ENCODE data around the gene CFD.
"Not testable (repeated sequence)": the region's sequence is repeated elsewhere in the genome, so short reads cannot be mapped to it uniquely, and the experiment has no call there.

The CFD gene

DNA sequence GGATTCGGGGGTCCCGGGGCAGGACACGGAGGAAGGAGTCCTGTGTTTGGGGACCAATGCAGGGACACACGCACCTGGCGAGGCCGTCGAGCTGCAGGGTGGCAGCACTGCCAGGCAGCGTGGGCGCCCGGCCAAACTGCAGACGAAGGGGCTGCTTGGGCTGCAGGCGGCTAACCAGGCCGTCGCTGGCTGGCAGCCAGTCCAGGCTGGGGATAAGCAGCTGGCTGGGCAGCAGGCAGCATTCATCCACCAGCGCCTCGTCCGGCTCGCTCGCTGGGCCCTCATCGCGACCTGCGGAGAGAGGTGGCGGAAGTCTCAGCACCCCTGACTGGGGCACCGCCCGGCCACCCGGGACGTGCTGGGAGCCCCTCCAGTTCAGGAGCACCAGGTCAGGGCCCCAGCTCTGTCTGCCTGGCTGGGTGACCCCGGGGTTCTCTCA, 11.5 kb downstream of the CFD start:
- no peak for DNase-seq (ENCODE audit: extremely low read depth in 1 of 2, low read depth in 1 of 2)

DNA sequence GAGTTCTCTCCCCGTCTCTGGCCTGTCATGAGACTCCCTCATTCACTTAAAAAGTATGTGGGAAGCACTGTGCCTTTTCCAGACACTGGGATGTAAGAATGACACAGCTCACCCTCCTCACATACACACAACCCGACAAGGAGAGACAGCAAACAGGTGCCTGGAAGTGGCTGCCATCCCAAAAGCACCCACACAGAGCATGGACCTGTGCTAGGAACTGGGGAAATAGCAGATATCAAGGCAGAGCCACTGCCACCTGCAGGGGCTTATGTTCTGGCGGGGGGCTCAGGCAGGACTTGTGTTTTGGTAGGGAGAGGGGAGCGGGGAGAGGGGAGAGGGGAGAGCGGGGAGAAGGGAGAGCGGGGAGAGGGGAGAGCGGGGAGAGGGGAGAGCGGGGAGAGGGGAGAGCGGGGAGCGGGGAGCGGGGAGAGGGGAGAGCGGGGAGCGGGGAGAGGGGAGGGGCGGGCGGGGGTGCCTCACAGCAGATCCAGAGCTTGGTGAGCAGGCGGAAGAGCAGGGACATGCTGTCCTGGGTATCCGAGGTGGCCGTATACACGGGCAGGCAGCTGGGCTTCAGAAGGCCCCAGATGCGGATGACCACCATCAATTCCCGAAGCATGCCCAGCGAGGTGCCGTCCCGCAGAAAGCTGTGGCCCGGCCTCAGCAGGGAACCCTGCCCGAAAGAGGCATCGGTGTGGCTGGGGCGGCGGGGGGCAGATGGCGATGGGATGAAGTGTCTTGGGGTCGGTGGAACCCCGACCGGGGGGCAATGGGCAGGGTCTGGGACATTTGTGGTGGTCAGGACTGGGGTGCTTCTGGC, 12.2 kb downstream of the CFD start:
- DNase-seq (ENCODE audit: extremely low read depth in 1 of 2, low read depth in 1 of 2) = peak in 1 of 2 donors; percentile 10

- peak in 1 of 2 donors; percentile 88 for DNase-seq (ENCODE audit: extremely low read depth in 1 of 2, low read depth in 1 of 2)
Observed at GRCh38 chr19:872266-872951, 12.9 kb downstream of the CFD start.

GRCh38 chr19:873084-873483, 13.6 kb downstream of the CFD start:
- peak; percentile 43 to 73 for DNase-seq (ENCODE audit: extremely low read depth in 1 of 2, low read depth in 1 of 2)

- no peak for DNase-seq (ENCODE audit: extremely low read depth in 1 of 2, low read depth in 1 of 2)
Observed at GRCh38 chr19:873561-874041, 14.1 kb downstream of the CFD start.

- DNase-seq (ENCODE audit: extremely low read depth in 1 of 2, low read depth in 1 of 2) = no peak
Observed at GRCh38 chr19:875265-875879, 15.9 kb downstream of the CFD start.

DNA sequence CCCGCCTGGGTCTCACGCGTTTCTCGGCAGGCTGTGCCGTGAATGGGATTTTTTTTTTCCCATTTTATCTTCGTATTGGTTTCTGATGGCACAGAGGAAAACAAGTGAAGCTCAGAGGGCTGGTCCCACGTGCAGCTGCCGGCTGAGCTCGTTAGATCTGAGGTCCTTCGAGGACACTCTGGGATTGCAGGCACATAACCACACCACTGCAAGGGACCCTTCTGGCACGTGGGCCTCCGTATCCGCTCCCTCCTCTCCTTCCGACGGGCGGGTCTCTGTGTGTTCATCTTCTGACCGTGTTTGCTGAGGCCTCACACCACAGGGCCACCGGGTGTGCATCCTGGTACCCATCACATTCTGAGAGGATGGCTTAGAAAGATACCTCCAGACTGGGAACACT, 16.6 kb downstream of the CFD start:
- no peak for DNase-seq (ENCODE audit: extremely low read depth in 1 of 2, low read depth in 1 of 2)

GRCh38 chr19:876780-877314, 17.4 kb downstream of the CFD start:
- DNase-seq (ENCODE audit: extremely low read depth in 1 of 2, low read depth in 1 of 2) = no peak

DNA sequence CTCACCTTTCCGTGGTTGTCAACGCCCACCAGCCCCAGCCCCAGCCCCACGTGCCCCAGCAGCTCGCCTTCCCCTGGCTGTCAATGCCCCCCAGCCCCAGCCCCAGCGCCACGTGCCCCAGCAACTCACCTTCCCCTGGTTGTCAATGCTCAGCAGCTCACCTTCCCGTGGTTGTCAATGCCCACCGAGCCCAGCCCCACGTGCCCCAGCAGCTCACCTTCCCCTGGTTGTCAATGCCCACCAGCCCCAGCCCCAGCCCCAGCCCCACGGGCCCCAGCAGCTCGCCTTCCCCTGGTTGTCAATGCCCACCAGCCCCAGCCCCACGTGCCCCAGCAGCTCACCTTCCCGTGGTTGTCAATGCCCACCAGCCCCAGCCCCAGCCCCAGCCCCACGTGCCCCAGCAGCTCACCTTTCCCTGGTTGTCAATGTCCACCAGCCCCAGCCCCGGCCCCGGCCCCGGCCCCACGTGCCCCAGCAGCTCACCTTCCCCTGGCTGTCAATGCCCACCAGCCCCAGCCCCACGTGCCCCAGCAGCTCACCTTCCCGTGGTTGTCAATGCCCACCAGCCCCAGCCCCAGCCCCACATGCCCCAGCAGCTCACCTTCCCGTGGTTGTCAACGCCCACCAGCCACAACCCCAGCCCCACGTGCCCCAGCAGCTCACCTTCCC, 18.7 kb downstream of the CFD start:
- DNase-seq (ENCODE audit: extremely low read depth in 1 of 2, low read depth in 1 of 2) = not testable (repeated sequence)

- not testable (repeated sequence) for DNase-seq (ENCODE audit: extremely low read depth in 1 of 2, low read depth in 1 of 2)
Observed at GRCh38 chr19:878751-879561, 19.5 kb downstream of the CFD start.

DNA sequence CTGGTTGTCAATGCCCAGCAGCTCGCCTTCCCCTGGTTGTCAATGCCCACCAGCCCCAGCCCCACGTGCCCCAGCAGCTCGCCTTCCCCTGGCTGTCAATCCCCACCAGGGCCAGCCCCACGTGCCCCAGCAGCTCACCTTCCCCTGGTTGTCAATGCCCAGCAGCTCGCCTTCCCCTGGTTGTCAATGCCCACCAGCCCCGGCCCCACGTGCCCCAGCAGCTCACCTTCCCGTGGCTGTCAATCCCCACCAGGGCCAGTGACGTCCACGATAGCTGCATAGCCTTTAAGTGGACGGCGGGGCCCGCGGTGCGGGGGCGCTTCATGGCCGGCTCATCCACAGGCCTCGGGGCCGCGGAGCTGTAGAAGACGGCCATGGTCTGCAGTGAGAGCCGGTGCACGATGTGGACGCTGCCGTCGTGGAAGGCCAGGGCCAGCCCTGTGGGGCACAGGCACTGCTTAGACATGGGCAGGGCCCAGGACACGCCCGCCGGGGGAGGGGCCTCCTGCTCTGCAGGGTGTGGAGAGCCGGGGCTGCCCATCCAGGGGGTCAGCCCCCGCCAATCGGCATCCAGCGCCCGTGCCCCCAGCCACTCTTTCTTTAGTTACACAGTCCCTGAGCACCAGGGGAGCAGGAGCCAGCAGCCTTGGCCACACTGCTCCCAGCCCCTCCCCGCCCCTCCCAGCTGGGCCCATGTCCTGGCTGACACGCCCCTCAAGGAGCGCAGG, 20.4 kb downstream of the CFD start:
- DNase-seq (ENCODE audit: extremely low read depth in 1 of 2, low read depth in 1 of 2) = no peak

- DNase-seq (ENCODE audit: extremely low read depth in 1 of 2, low read depth in 1 of 2) = no peak
Observed at GRCh38 chr19:881385-882071, 22.1 kb downstream of the CFD start.

DNA sequence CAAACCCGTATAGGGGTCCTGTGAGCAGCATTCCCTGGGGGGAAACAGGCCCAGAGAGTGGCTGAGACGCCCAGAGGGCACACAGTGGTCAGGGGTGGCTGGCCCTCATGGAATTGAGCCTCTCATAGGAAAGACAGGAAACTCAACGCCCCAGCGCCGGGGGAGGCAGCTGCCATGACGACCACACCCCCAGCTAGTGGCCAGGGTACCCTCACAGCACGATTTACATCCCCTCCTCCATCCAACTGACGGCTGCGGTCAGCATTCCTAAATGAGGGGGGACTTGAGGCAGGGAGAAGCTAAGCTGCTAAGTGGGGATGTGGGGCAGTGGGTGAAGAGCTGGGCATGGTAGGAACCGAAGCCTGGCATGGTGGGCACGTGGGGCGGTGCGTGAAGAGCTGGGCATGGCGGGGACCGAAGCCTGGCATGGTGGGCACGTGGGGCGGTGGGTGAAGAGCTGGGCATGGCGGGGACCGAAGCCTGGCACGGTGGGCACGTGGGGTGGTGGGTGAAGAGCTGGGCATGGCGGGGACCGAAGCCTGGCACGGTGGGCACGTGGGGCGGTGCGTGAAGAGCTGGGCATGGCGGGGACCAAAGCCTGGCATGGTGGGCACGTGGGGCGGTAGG, 23.5 kb downstream of the CFD start:
- no peak for DNase-seq (ENCODE audit: extremely low read depth in 1 of 2, low read depth in 1 of 2)

- no peak for DNase-seq (ENCODE audit: extremely low read depth in 1 of 2, low read depth in 1 of 2)
Observed at GRCh38 chr19:883661-884211, 24.3 kb downstream of the CFD start.

GRCh38 chr19:884420-885211, 25.2 kb downstream of the CFD start:
- DNase-seq (ENCODE audit: extremely low read depth in 1 of 2, low read depth in 1 of 2) = no peak

- no peak for DNase-seq (ENCODE audit: extremely low read depth in 1 of 2, low read depth in 1 of 2)
Observed at GRCh38 chr19:885536-886224, 26.2 kb downstream of the CFD start.

DNA sequence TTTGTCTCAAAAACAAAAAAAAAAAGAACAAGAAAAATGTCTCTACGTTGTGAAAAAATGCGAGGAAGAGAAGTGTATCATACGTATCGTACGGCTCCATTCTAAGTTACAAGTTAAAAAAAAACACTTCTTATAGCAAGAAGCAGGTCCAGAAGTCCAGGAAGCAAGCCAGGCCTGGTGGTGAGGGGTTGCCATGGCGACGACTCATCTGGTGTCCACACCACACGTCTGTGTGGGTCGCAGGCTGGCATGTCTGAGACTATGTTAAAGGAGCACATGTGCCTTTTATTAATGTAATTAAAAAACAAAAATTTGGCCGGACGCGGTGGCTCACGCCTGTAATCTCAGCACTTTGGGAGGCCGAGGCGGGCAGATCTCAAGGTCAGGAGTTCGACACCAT, 27.6 kb downstream of the CFD start:
- no peak for DNase-seq (ENCODE audit: extremely low read depth in 1 of 2, low read depth in 1 of 2)

All from stimulated activated CD8-positive, alpha-beta memory T cell treated with anti-CD3 and anti-CD28 coated beads, Interleukin-7, amount 100 ng/mL, for 48 hours (primary cell).